GM18520 (cell line): ENCODE measurements around the gene PPP2R2B.
A peak's percentile ranks its signal among the peaks of the same experiment; 100 is the strongest.

ENCODE experiments used
- ATAC-seq: cut with Tn5 transposase; IDR thresholded peaks from one replicate; pipeline ENCODE4 v1.9.1; 2021; ENCODE audit not compliant: unreplicated experiment

Gene PPP2R2B

GRCh38 chr5:146788898-146789297 is 89.7 kb downstream of the PPP2R2B start:
- no peak for ATAC-seq

DNA sequence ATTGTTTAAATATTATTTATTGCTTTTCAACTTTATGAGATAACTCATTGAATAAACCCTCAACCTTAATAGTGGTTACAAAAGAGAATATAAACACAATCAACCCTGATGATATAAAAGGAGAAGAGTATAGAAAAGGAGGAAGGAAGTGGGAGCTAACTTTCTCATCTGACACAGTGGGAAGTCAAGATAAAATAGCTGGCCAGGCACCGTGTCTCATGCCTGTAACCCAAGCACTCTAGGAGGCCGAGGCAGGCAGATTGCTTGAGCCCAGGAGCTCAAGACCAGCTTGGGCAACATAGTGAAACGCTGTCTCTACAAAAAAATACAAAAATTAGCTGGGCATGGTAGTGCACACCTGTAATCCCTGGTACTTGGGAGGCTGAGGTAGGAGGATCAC is 93.5 kb downstream of the PPP2R2B start:
- ATAC-seq: no peak

DNA sequence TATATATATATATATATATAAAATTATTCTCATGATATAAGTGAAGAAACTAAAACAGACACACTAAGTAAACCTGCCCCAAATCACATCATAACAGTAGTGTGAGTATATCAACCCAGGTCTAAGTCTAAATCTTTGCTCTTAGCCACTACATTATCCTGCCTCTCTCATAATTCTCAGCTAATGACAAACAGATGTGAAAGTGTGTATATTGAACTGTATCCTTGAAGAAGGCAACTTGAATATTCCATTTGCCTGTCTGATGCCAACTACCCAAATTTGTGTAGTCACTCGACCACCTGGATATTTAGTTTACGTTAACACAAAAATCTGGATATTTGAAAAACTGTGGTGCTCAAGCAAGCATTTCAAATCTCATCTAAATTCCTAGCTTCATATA is 97.4 kb downstream of the PPP2R2B start:
- ATAC-seq: no peak

DNA sequence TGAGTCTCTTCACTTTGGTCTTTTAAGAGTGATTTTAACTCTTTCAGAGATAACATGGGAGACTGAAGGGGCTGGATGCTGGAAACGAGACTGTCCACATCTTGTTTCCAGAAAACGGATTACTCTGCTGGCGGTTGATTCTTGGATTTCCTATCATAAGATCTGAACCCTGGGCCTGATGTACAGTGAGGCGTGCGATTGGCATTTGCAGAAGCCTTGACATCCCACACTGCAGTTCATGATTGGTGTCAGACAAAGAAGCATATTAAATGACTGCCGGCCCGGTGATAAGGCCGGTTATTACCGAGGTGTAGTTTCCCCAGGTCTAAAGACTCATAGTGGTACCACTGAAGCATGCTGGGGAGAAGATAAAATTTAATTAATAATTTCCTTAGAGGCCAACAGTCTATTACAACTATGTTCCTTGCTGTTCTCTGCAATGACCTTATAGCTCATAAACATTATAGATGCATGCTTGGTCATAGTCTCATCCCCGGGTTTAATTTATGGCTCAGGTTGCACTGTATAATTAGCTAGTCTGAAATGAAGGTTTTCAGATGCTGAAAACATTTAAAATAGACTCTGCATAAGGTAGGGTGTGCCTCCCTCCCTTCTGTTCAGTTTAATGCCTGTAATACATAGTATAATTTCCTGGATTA is 99.2 kb downstream of the PPP2R2B start:
- no peak for ATAC-seq

DNA sequence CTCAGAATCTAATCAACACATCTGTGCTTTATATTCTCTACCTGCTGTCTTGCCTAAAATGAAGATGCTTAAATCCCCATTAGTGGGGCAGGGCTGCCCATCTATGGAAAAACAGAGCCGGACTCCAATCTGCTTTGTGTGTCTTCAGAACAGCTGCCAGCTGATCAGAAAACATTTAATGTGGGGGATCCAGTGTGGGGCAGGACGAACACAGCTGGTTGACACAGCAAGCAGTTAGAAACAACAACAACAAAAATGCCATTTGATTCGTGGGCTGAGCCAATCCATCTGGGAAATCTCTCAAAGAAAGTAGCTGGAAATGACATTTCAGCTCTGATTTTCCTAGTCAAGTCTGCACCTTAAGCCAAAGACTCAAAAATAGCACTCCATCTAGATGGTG is 99.8 kb downstream of the PPP2R2B start:
- no peak for ATAC-seq

DNA sequence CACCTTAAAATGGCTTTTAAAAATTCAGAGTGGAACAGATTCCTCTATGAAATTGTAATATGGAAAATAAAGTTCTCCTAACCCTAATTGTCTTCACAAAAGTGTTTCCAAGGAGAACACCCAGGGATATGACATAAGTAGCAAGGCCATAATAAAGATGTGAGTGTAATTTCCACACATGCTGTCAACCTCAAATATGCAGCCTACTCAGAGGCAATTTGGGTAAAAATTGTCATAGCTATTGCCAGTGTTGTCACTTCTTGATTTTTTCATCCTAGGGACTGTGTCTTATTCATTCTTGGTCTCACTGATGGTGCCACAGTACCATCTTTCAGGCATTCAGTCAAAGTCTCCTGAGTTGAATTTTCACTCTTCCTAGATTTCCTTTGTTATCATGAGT is 100.3 kb downstream of the PPP2R2B start:
- ATAC-seq: no peak

GRCh38 chr5:146772881-146773466 is 105.6 kb downstream of the PPP2R2B start:
- no peak for ATAC-seq

- ATAC-seq: no peak
Observed at GRCh38 chr5:146770980-146771379, 107.6 kb downstream of the PPP2R2B start.

DNA sequence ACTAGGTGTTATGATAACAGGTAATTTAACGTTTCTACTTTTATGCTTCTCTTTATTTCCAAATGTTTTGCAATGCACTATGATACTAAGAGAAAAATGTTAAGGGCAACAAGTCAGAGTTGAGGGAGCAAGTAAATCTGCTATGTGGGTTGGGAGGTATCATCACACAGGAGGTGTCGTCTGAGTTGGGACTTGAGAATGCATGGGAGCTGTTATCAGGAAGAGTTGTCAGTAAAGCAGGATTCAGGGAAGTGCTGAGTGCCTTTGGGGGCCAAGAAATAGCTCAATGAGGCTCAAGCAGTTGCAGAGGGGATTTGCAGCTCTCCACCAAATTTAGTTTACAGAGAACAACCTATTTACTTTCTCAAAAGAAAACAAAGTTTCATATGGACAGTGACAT is 108.0 kb downstream of the PPP2R2B start:
- no peak for ATAC-seq

GRCh38 chr5:146767534-146767933 is 111.0 kb downstream of the PPP2R2B start:
- no peak for ATAC-seq

DNA sequence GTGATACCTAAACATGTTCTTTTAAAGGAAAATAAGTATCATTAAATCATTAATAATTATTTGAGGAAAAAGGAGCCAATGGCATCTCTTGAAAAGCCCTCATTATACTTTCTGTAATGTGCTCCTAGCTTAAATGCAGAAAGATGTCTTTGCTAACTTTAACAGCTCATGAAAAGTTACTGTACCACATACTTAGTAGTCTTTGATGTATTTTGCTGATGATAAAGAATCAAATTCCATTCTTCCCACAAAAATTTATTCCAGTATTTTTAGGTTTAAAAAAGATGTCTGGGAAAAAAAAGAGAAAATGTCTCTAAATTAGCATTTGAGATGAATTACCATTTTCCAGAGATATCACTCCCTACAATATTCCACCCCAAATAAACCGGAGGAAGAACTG is 112.5 kb downstream of the PPP2R2B start:
- ATAC-seq: no peak

GRCh38 chr5:146765089-146765832 is 113.3 kb downstream of the PPP2R2B start:
- ATAC-seq: no peak

DNA sequence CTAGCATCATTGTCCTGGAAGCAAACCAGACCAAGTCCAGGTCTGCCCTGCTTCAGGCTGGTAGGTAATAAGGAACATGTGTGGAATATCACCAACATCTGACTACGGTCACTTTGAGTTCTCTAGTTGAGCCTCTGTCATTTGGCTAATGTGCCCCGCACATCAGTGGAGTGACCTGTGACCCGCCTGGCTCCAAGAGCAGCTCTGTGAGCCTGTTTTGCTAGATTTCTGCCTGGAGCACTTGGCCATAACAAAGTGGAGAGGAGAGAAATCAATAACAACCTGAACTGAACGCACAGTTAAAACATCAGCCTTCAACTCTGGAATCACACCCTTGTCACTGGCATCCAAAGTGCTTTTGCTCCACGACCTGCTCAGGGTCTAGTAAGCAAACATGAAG is 115.7 kb downstream of the PPP2R2B start:
- no peak for ATAC-seq

DNA sequence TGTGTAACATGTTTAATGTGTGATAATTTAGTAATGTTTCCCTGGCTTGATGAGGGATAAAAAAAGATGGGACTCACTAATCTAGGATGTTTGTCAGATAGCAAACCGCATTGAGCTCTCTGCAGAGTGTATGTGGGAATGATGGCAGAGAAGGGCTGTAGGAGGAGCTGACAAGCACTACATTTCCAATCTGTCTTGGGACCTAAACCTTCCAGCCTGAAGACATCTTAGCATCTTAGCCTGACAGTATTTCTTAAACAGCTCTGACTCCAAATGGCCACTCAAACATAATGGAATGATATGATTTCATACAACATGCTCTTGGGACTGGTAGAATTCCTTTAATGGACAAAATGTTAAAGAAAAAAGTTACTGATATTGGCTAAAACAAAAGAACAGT is 116.7 kb downstream of the PPP2R2B start:
- no peak for ATAC-seq

GRCh38 chr5:146758938-146759337 is 119.6 kb downstream of the PPP2R2B start:
- ATAC-seq: no peak

GRCh38 chr5:146758076-146758475 is 120.5 kb downstream of the PPP2R2B start:
- no peak for ATAC-seq

GRCh38 chr5:146756546-146756945 is 122.0 kb downstream of the PPP2R2B start:
- ATAC-seq: no peak

- ATAC-seq: no peak
Observed at GRCh38 chr5:146755793-146756192, 122.8 kb downstream of the PPP2R2B start.

- ATAC-seq: no peak
Observed at GRCh38 chr5:146754621-146755020, 123.9 kb downstream of the PPP2R2B start.

DNA sequence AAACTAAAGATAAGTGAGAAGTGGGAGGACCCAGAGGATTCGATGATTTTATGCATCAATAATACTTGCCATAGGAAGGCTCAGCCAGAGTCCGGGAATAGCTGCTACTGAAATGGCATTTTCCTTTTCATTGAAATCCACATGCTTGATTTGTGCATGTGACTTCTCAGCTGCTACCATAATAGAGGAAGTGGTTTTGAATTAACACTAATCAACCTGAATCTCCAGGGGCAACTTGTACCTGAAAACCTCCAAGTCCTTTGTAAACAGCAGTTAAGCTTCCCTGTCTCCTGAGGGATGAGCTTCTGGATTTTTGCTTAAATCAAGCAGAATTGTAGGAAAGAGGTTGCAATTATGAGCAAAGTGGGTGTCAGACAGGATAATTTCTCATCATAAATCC is 124.9 kb downstream of the PPP2R2B start:
- no peak for ATAC-seq

DNA sequence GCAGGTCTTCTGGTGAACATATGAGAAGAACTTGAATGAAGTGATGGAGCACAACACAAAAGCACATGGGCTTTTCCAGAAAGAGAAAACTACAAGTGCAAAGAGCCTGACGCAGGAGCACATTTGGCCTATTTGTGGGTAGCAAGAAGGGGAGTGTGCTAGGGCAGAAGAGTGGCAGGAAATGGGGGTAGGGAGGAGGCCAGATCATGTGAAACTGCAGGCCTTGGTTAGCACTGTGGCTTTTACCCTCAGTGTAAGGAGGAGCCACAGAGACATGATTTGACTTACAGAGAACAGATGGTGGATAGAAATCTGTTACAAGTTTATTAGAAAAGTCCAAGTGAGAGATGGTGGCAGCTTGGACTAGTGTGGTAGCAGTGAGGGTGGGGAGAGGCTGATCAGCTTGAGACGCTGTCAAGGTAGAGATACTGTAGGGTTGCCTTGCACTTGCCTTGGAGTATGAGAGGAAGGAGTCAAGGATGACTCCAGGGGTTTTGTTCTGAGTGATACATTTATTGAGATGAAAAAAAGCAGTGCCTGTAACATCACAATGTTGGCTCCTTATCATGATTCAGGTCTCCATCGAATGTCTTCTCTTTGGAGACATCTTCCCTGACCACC is 126.7 kb downstream of the PPP2R2B start:
- peak; percentile 100 for ATAC-seq

DNA sequence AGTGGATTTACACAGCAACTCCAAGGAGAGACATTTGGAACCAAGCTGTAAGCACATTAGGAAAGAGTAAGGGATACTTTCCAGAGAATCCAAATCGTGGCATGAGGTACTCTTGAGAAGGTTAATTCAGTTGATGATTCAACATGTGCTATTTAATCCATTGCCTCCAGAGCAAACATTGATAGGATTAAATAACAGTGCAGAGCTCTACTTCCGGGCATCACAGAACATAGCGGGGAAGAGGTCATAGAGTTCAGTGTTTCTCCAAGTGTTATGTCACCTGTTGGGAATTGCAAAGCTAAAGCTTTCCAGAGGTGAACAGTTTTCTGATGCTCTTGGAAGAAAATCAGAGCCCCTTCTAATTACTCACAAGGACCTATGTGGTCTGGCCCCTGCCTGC is 127.5 kb downstream of the PPP2R2B start:
- ATAC-seq: no peak
